22Rv1 (cell line): ENCODE data around the gene PSMC3.

Experiments
- CTCF ChIP-seq: fragments of 450-650 bp; IDR thresholded peaks from 2 replicates; pipeline ENCODE4 v1.5.1; 2017; ENCODE audit warnings: mild to moderate bottlenecking
- ZFX ChIP-seq: fragments of 450-650 bp; IDR thresholded peaks from 2 replicates; pipeline ENCODE4 v1.6.1; 2017; ENCODE audit warnings: antibody characterized with exemption, borderline replicate concordance

GRCh38 chr11:47418454-47419259, 7.6 kb downstream of the PSMC3 start:
- TF ChIP-seq CTCF (no peak), ZFX (no peak)
